Mesodermal cell (in vitro differentiated cells): Measurements from ENCODE around the gene RGS3.

Experiments used
- H3K27ac ChIP-seq: 2 replicates; pipeline ENCODE4 v1.7.0; 2013; ENCODE audit warnings: mild to moderate bottlenecking, low read depth, low read length, moderate library complexity; ENCODE audit not compliant: severe bottlenecking
- H3K36me3 ChIP-seq: 2 replicates; pipeline ENCODE4 v1.7.1; 2013; ENCODE audit warnings: mild to moderate bottlenecking, low read length, moderate library complexity; ENCODE audit not compliant: control insufficient read depth, insufficient read depth
- H3K4me1 ChIP-seq: one replicate; pipeline ENCODE4 v1.7.1; 2013; ENCODE audit warnings: mild to moderate bottlenecking, low read length; ENCODE audit not compliant: insufficient read depth, control insufficient read depth, poor library complexity, severe bottlenecking
- H3K4me3 ChIP-seq: 2 replicates; pipeline ENCODE4 v1.7.0; 2013; ENCODE audit warnings: low read length, control low read depth, mild to moderate bottlenecking; ENCODE audit not compliant: insufficient read depth, poor library complexity, severe bottlenecking; ENCODE audit errors: extremely low read depth
- H3K9me3 ChIP-seq: 2 replicates; pipeline ENCODE4 v1.7.1; 2013; ENCODE audit warnings: mild to moderate bottlenecking, low read length, moderate library complexity; ENCODE audit not compliant: control insufficient read depth
- WGBS, 2 experiments: methylation state at CpG; one replicate each; pipeline ENCODE4 v1.1.5; 2013; ENCODE audit warnings: missing lambda C conversion rate in 2 of 2; ENCODE audit not compliant: insufficient coverage in 2 of 2; 5-methylcytosine and 5-hydroxymethylcytosine counted together

Gene RGS3

DNA sequence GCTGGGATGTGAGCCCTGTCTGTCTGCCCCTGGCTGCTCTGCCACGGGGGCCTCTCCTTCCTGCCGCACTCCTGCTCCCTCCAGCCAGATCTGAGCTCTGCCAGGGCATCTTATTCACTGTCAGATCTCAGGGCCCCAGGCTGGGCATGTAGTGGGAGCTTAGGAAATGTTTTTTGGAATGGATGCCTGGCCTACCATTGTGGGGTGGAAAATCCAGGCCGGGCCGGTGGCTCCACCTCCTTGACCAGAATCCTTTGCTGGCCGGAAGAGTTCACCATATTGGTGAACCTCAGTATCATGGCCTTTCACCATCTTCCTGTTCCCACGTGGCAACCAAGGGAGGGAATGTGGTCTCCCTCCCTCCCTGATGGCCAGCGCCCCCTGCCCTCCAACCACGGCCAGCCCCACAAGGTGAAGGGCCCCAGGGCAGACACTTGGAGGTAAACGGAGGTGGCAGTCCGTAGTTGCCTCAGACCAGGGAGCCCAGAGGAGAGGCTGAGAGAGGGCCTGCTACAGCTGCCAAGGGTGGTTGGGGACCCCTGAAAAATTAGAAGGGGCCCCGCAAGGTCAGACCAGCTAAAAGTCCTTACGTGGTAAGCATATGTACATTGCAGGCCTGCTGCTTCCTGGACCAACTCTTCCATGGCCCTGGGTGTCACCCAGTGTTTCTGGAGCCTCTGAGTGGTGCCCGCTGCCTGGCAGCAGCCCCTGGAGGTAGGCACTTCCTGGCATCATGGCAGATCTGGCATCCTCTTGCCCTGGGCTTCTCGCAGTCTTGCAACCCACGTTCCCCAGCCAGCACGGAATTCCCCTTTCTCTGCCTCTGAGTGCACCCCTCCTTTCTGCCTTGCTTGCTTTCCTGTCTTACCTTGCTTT lies 153.3 kb downstream of the RGS3 start:
- Histone ChIP-seq H3K4me1 (peaks cover 53% of the 10 kb centered on the region), H3K27ac (peak overlapping the region; percentile 36)
- whole genome bisulfite sequencing, 2 experiments, result 89 to 91% methylated on average over 12 of the region's 16 CpGs

DNA sequence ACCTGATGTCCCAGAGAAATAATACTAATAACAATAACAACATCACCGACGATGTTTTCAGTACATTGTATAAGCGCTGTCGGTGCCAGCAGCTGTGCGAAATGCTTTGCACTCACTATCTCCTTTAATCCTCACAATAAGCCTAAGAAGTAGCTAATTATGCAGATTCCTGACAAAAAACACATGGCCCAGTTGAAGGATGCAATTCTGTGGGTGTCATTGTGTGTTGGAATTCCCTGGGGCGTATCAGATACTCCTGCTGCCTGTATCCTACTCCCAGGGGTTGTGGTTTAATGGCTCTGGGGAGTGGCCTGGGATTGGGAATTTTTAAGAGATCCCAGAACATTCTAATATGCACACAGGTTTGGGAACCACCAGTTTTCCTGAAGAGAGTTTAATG lies 154.0 kb downstream of the RGS3 start:
- Histone ChIP-seq H3K9me3 (no peaks in the 10 kb centered on the region), H3K4me1 (peaks cover 60% of the 10 kb centered on the region), H3K27ac (peak overlapping the region; percentile 36), H3K36me3 (no peaks in the 10 kb centered on the region), H3K4me3 (no peak overlapping the region)
- WGBS, 2 experiments, result 85 to 96% methylated on average over 4 to 5 of the region's 6 CpGs

More for the DNA sequence above, 153.3 kb downstream of the RGS3 start:
- Histone ChIP-seq H3K9me3 (no peaks in the 10 kb centered on the region), H3K36me3 (no peaks in the 10 kb centered on the region), H3K4me3 (no peak overlapping the region)

DNA sequence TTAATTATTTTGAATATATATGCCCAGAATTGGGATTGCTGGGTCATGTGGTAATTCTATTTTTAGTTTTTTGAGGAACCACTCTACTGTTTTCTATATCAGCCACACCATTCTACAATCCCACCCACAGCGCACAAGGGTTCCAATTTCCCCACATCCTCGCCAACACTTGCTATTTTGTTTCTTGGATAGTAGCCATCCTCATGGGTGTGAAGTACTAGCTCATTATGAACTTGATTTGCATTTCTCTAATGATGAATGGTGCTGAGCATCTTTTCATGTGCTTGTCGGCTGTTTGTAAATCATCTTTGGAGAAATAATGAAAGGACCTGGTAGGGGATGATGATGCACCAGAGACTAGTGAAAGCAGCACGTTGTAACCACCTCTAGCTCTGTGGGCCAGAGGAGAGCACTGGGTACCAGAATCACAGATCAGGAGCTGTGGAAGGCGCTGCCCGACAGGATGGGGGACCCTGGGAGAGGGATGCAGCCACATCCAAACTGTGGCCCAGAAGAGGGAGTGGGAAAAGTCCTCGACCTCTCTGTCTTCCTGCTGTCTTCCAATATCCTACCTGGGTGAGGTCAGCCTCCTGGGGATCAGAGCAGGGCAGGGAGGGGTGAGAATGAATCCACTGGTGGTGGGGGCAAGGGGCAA lies 155.4 kb downstream of the RGS3 start:
- H3K4me1 ChIP-seq, result peaks cover 70% of the 10 kb centered on the region
- H3K4me3 ChIP-seq, result no peak overlapping the region
- H3K36me3 ChIP-seq, result no peaks in the 10 kb centered on the region
- H3K27ac ChIP-seq, result peak overlapping the region; percentile 54
- WGBS, 2 experiments, result 83 to 95% methylated on average over 2 to 4 of the region's 7 CpGs
- H3K9me3 ChIP-seq, result no peaks in the 10 kb centered on the region

DNA sequence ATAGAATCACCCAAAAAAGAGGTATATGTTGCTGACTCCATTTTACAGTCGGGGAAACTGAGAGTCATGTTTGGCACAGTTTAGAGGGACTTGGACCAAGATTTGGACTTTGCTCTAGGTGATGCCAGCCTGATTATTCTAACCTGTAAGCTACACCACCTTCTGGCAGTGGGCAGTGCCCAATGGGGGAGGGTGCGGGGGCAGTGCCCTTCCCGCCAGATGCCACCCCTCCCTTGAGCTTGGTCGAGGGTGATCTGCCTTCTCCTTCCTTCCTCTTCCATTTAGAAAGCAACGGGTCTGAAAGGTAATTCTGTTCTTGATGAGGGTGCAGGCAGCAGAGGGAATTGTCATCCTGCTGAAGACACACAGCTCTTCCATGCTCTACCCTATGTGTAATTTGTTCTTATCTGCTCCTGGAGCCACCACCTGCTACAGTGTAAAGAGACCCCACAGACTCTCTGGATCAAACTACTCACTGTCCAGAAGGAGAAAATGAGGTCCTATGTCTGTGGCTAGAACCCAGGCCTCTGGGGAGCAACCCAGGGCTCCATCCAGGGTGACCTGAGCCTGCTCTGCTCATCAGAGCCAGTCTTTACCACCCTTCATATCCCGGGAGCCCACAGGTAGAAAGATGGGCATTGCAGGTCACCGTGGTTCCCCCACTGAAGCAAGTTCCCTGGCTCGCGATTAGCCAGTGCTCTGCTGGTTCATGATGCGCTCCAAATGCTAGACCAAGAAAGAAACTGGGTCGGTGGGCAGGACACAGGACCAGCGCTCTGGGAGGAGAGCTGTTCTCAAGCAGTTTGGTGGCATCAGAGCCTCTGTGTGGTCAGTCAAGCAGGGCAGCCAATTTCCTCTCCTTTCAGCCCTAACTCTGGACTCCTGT lies 156.2 kb downstream of the RGS3 start:
- Histone ChIP-seq H3K4me1 (peaks cover 71% of the 10 kb centered on the region), H3K27ac (peak overlapping the region; percentile 99), H3K4me3 (peak overlapping the region; percentile 11), H3K9me3 (no peaks in the 10 kb centered on the region), H3K36me3 (no peaks in the 10 kb centered on the region)
- WGBS, 2 experiments, result 77 to 81% methylated on average over 8 to 10 of the region's 12 CpGs

DNA sequence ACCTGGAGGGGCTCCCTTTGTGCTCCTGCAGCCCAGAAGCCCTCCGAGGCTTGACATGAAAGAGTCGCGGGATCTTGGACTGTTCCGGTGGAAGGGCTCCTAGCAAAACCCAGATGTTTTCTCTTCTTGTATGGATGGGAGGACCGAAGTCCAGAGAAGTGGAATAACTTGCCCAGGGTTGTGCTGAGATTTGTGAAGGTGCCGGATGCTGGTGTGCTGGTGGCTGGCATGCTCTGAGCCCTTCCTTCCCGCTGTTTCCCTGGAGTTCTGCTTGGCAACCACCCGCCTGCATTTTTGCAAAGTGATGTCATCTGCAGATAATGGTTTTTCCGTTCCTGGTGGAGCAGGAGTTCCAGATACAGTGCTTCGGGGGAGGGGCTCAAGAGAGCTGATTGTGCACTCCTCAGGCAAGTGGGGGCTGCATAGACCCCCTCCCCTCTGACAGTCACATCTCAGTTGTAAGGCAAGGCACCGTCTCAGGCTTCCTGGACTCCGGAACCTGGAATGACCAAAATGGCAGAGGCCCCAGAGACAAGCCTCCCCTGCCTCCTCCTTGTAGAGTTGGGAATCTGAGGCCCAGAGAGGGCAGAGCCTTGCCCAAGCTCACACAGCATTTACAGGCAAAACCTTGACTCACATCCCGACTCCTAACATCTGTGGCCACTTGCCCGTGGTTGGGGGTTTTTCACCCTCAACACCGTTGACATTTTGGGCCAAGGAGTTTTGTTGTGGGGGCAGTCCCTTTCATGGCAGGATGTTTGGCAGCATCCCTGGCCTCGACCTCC lies 157.0 kb downstream of the RGS3 start:
- Histone ChIP-seq H3K9me3 (no peaks in the 10 kb centered on the region), H3K4me3 (peak overlapping the region; percentile 11), H3K4me1 (peaks cover 67% of the 10 kb centered on the region), H3K27ac (peak overlapping the region; percentile 99), H3K36me3 (no peaks in the 10 kb centered on the region)
- WGBS, 2 experiments, result 21 to 45% methylated on average over 8 to 10 of the region's 16 CpGs

DNA sequence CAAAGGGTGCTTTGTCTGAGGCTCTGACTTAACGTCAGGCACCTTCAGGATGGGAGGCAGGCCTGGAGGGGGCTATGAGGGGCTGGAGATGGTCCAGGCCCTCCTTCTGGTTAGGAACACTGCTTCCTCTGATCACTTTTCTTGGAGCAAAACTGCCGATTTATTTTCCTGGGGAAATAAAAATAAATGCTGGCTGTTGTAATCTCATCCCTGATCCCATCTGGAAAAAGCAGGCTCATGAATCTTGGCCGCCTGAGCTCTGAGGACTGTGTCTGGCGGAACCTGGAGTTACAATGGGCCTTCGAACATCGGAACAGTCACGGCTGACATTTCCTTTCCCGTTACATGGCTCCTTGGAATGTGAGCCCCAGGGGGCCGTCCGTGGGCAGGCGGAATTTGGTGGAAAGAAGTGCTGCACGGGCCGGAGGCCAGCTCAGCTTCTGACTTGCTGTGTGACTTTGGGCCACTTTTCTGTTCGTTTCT lies 157.8 kb downstream of the RGS3 start:
- H3K4me1 ChIP-seq, result peaks cover 67% of the 10 kb centered on the region
- WGBS, 2 experiments, result 41 to 48% methylated on average over 11 to 13 of the region's 14 CpGs
- no peak overlapping the region for H3K4me3 ChIP-seq
- H3K36me3 ChIP-seq, result no peaks in the 10 kb centered on the region
- no peaks in the 10 kb centered on the region for H3K9me3 ChIP-seq
- peak overlapping the region; percentile 99 for H3K27ac ChIP-seq

DNA sequence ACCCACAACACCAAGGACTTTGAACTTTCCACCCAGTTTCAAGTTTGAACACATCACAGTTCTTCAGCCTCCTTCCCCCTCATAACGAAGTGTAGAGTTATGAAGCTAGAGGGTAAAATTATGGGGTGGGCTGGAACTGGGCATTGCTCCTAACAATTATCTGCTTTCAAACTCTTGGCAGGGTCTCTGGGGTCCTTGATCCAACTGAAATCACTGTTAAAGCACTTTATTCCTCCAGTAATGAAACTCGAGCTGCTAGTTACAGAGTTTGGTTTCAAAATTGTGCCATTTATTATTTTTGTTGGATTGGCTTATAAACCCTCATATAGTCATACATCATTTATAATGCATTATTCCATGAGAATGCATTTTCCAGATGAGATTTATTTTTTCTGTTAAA lies 158.5 kb downstream of the RGS3 start:
- peak overlapping the region; percentile 99 for H3K27ac ChIP-seq
- no CpG with 5 or more reads among the region's 2 CpGs for whole genome bisulfite sequencing, 2 experiments
- no peak overlapping the region for H3K4me3 ChIP-seq
- H3K4me1 ChIP-seq, result peaks cover 60% of the 10 kb centered on the region
- no peaks in the 10 kb centered on the region for H3K9me3 ChIP-seq
- H3K36me3 ChIP-seq, result no peaks in the 10 kb centered on the region

DNA sequence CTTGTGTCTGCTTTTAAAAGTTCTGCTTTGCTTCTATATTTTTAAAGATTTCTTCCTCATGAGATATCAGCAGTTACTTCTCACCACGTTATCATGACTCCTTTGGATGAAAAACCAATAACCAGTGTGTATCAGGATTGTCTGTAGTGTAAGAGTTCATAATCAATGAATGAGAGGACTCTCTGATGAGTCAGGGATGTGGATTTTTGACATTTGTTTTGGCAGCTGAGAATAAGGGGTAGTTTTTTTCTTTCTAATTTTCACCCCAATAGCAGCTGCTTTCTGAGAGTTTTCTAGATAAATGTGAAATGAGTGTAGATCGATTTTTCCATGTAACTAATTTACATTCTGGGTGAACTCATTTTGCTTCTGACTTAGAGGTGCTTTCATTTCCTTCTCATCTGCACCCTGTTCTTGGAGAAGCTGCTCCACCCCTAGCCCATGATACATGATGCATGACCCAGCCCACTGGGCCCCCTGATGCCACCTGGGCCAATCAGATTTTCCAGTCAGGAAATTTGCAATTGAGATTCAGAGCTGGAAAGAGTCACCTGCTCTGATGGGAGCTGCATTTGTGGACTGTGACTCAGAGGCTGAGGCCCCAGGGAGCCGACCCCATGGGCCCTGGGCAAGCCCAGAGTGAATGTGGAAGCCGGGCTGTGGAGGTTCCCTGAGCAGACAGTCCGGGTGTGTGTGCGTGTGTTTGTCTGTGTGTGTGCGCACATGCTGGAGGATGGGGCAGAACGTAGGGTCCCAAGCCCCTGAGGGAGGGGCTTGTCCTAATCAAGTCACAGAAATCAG lies 159.3 kb downstream of the RGS3 start:
- H3K36me3 ChIP-seq, result no peaks in the 10 kb centered on the region
- H3K4me1 ChIP-seq, result peaks cover 53% of the 10 kb centered on the region
- peak overlapping the region; percentile 99 for H3K27ac ChIP-seq
- WGBS, 2 experiments, result 25 to 41% methylated on average over 6 of the region's 8 CpGs
- H3K9me3 ChIP-seq, result no peaks in the 10 kb centered on the region
- H3K4me3 ChIP-seq, result no peak overlapping the region

DNA sequence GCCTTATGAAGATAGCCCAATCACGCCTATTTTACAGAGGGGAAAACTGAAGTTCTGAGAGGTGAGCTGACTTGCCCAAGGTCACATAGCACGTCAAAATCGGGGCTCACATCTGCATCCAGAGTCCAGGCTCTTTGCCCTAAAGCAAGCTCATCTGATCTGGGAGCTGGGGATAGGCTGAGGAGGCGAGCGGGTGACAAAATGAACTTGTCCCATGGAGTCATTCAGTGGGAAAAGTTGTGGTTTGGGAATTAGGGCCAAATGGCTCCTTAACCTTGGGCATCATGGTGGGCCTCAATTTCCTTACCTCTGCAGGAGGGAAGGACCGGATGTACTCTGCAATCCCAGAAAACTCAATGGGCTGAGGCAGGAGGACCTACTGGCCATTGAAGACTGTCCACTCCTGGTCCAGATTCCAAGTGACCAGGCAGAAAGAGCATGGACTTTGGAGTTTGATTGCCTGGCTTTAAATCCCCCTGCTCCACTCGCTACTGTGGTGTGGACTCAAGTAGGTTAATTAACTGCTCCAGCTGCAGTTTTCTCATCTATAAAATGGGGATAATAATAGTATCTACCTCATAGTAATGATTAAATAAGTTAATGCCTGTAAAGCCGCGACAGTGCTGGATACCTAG lies 160.4 kb downstream of the RGS3 start:
- Histone ChIP-seq H3K4me3 (no peak overlapping the region), H3K36me3 (no peaks in the 10 kb centered on the region), H3K27ac (no peak overlapping the region), H3K4me1 (peaks cover 47% of the 10 kb centered on the region), H3K9me3 (no peaks in the 10 kb centered on the region)
- WGBS, 2 experiments, result 97 to 100% methylated on average over 7 to 8 of the region's 9 CpGs
